Naive thymus-derived CD4-positive, alpha-beta T cell (primary cell): ENCODE measurements around the gene JMJD7. TPM values are rescaled to one million over a fixed set of nuclear protein-coding genes. Genes with fewer than 3 reads are reported as not detected.

ENCODE experiments used
- ATAC-seq: fragments of 150-1000 bp; cut with Tn5 transposase; 2 replicates; pipeline ENCODE4 v1.10.0; 2021; ENCODE audit warnings: mild to moderate bottlenecking, moderate library complexity
- CTCF ChIA-PET: fragments of 350-600 bp; sonication (Branson Sonifier 250); formaldehyde crosslinking; loops from one replicate; lab custom pipeline; 2021; ENCODE audit warnings: antibody characterized with exemption; lab: Charles Lee
- POLR2A ChIA-PET: fragments of 350-600 bp; sonication (Branson Sonifier 250); formaldehyde crosslinking; loops from one replicate; lab custom pipeline; 2021; ENCODE audit warnings: antibody characterized with exemption, inconsistent platforms; lab: Charles Lee
- DNase-seq, 9 donors: peaks; one replicate each; pipeline versions ENCODE4 v3.0.0 to v3.0.0-alpha.2; 2020 to 2022; ENCODE audit warnings: mixed read lengths in 1 of 9
- H3K27ac ChIP-seq: one replicate; pipeline ENCODE4 v1.7.0; 2013; ENCODE audit warnings: mild to moderate bottlenecking, low read depth, low read length, moderate library complexity
- H3K27me3 ChIP-seq, 2 donors: one replicate each; pipeline ENCODE4 v1.7.0; 2013; ENCODE audit warnings: low read length in 2 of 2, mild to moderate bottlenecking in 2 of 2, moderate library complexity in 2 of 2; ENCODE audit not compliant: control insufficient read depth in 2 of 2, insufficient read depth in 2 of 2
- H3K36me3 ChIP-seq, 3 experiments: 1 replicate in 2 of 3; 2 replicates in 1 of 3; pipeline ENCODE4 v1.7.0; 2013; ENCODE audit warnings: low read length in 3 of 3, mild to moderate bottlenecking in 3 of 3, moderate library complexity in 1 of 3; ENCODE audit not compliant: insufficient read depth in 3 of 3, control insufficient read depth in 2 of 3
- H3K4me1 ChIP-seq, 2 donors: one replicate each; pipeline ENCODE4 v1.7.0; 2013; ENCODE audit warnings: low read length in 2 of 2, mild to moderate bottlenecking in 2 of 2, moderate library complexity in 1 of 2; ENCODE audit not compliant: control insufficient read depth in 2 of 2, insufficient read depth in 2 of 2
- H3K4me3 ChIP-seq: 2 replicates; pipeline ENCODE4 v1.7.0; 2013; ENCODE audit warnings: mild to moderate bottlenecking, low read length
- H3K9me3 ChIP-seq, 3 experiments: 1 replicate in 2 of 3; 2 replicates in 1 of 3; pipeline ENCODE4 v1.7.0; 2013; ENCODE audit warnings: low read length in 3 of 3; ENCODE audit not compliant: control insufficient read depth in 2 of 3
- H3K27ac Mint-ChIP-seq, 9 donors: one replicate each; pipeline ENCODE4 v1.8.0; 2020 to 2022; ENCODE audit warnings: mixed read lengths in 9 of 9, mild to moderate bottlenecking in 8 of 9, moderate library complexity in 5 of 9, inconsistent platforms in 2 of 9
- H3K27me3 Mint-ChIP-seq, 5 donors: one replicate each; pipeline ENCODE4 v1.8.0; 2021 to 2022; ENCODE audit warnings: mixed read lengths in 5 of 5, mild to moderate bottlenecking in 1 of 5
- H3K36me3 Mint-ChIP-seq, 5 donors: one replicate each; pipeline ENCODE4 v1.8.0; 2020 to 2022; ENCODE audit warnings: mixed read lengths in 5 of 5, mild to moderate bottlenecking in 3 of 5, inconsistent platforms in 1 of 5
- H3K4me1 Mint-ChIP-seq, 7 donors: one replicate each; pipeline ENCODE4 v1.8.0; 2020 to 2022; ENCODE audit warnings: mixed read lengths in 7 of 7, mild to moderate bottlenecking in 3 of 7, inconsistent platforms in 1 of 7
- H3K4me3 Mint-ChIP-seq, 10 donors: one replicate each; pipeline ENCODE4 v1.8.0; 2020 to 2022; ENCODE audit warnings: mild to moderate bottlenecking in 10 of 10, mixed read lengths in 10 of 10, moderate library complexity in 6 of 10, inconsistent platforms in 2 of 10
- H3K9me3 Mint-ChIP-seq, 11 donors: one replicate each; pipeline ENCODE4 v1.8.0; 2020 to 2022; ENCODE audit warnings: mixed read lengths in 11 of 11, mild to moderate bottlenecking in 4 of 11, inconsistent platforms in 1 of 11, moderate library complexity in 1 of 11
- intact Hi-C, 2 donors: fragments of 100-400 bp; cut with micrococcal nuclease; formaldehyde crosslinking; loops; one replicate each; pipeline ENCODE4 v1.15.1; 2023
- polyA plus RNA-seq, 2 donors: library from polyadenylated mRNA; unstranded; fragments of 300-500 nt; fragmentation: Illumina TruSeq; gene quantifications; one replicate each; pipeline ENCODE4 v1.2.3, GENCODE V29; 2021
- total RNA-seq, 6 experiments: library from RNA in 5 of 6; stranded (reverse) in 5 of 6; gene quantifications; 1 replicate in 5 of 6; 2 replicates in 1 of 6; pipeline ENCODE4 v1.2.3 and lab custom pipeline; 2021 to 2026

JMJD7 gene
- total and polyA plus RNA-seq, 7 experiments from 2014 or later, result 22.4 to 83.7 (median 36.4) TPM

- Histone ChIP-seq H3K27ac (no peak overlapping the region), H3K4me1 (peaks cover 0 to 3% of the 10 kb centered on the region in 2 donors), H3K9me3 (no peaks in the 10 kb centered on the region), H3K36me3 (peaks cover 0 to 37% (median 0%) of the 10 kb centered on the region in 3 experiments), H3K4me3 (no peak overlapping the region), H3K27me3 (no peaks in the 10 kb centered on the region)
- ATAC-seq (no peak), DNase-seq (no peak)
- ChIA-PET POLR2A (interaction anchor here (0.7 to 2.8 kb wide), 3 partner anchors 10 to 786 kb away, joined by 3 to 11 read pairs (median 4); partner anchors contain the start of gene MAPKBP1), CTCF (interaction anchor here (0.5 to 5.8 kb wide), 25 partner anchors 10 to 1359 kb away, joined by 3 to 180 read pairs (median 5); partner anchors contain the start of genes MAPKBP1 and SPTBN5)
- Mint-ChIP-seq H3K27me3 (no peaks in the 10 kb centered on the region), H3K36me3 (peaks cover 0 to 26% (median 7%) of the 10 kb centered on the region in 5 donors), H3K27ac (peak overlapping the region in 1 of 9 donors; percentile 58), H3K9me3 (no peaks in the 10 kb centered on the region), H3K4me3 (peak overlapping the region in 1 of 10 donors; percentile 37), H3K4me1 (peaks cover 8 to 28% (median 13%) of the 10 kb centered on the region in 7 donors)
- intact Hi-C loops, result loop anchor here (1.0 kb wide), 8 partner anchors 37 to 346 kb away; partner anchors contain the start of gene MAPKBP1 (in 1 of the 2)
Measured at GRCh38 chr15:41810651-41811431, 17.1 kb upstream of the JMJD7 start.

- peak; percentile 95 for ATAC-seq
- H3K27ac Mint-ChIP-seq, result peak overlapping the region in 1 of 9 donors; percentile 58
Measured at GRCh38 chr15:41811432-41812195, 16.3 kb upstream of the JMJD7 start.

GRCh38 chr15:41812820-41813375, 15.0 kb upstream of the JMJD7 start:
- Histone ChIP-seq H3K27ac (no peak overlapping the region), H3K9me3 (no peaks in the 10 kb centered on the region), H3K27me3 (no peaks in the 10 kb centered on the region), H3K36me3 (peaks cover 0 to 54% (median 0%) of the 10 kb centered on the region in 3 experiments), H3K4me3 (no peak overlapping the region), H3K4me1 (peaks cover 0 to 3% of the 10 kb centered on the region in 2 donors)
- intact Hi-C loops, result no loop called here
- Mint-ChIP-seq H3K4me3 (no peak overlapping the region), H3K36me3 (peaks cover 0 to 42% (median 11%) of the 10 kb centered on the region in 5 donors), H3K27me3 (no peaks in the 10 kb centered on the region), H3K27ac (no peak overlapping the region), H3K9me3 (no peaks in the 10 kb centered on the region), H3K4me1 (peaks cover 8 to 24% (median 12%) of the 10 kb centered on the region in 7 donors)
- ATAC-seq, result no peak
- POLR2A ChIA-PET, result interaction anchor here (1.4 to 1.7 kb wide), 2 partner anchors 39 kb away, joined by 7 to 13 read pairs; partner anchors contain the start of gene MAPKBP1
- no peak for DNase-seq
- CTCF ChIA-PET, result interaction anchor here (0.5 to 5.8 kb wide), 10 partner anchors 26 to 209 kb away, joined by 3 to 180 read pairs (median 3); partner anchors contain the start of genes MAPKBP1 and PLA2G4B

More at GRCh38 chr15:41811432-41812195, 16.3 kb upstream of the JMJD7 start:
- H3K9me3 Mint-ChIP-seq, result no peaks in the 10 kb centered on the region
- peak overlapping the region in 1 of 10 donors; percentile 30 for H3K4me3 Mint-ChIP-seq
- peak; percentile 58 to 77 (median 72) for DNase-seq
- peaks cover 8 to 28% (median 12%) of the 10 kb centered on the region in 7 donors for H3K4me1 Mint-ChIP-seq
- H3K4me1 ChIP-seq, result peaks cover 0 to 3% of the 10 kb centered on the region in 2 donors
- ChIA-PET POLR2A (interaction anchor here (0.6 to 2.8 kb wide), 4 partner anchors 10 to 84 kb away, joined by 3 to 11 read pairs (median 5); partner anchors contain the start of gene MAPKBP1), CTCF (interaction anchor here (0.6 to 5.8 kb wide), 21 partner anchors 9 to 254 kb away, joined by 3 to 180 read pairs (median 5); partner anchors contain the start of genes MAPKBP1 and SPTBN5)
- intact Hi-C loops, result loop anchor here (1.0 kb wide), 8 partner anchors 37 to 346 kb away; partner anchors contain the start of gene MAPKBP1 (in 1 of the 2)
- no peaks in the 10 kb centered on the region for H3K27me3 ChIP-seq
- no peaks in the 10 kb centered on the region for H3K27me3 Mint-ChIP-seq
- H3K9me3 ChIP-seq, result no peaks in the 10 kb centered on the region
- H3K36me3 ChIP-seq, result peaks cover 0 to 41% (median 0%) of the 10 kb centered on the region in 3 experiments
- H3K4me3 ChIP-seq, result no peak overlapping the region
- no peak overlapping the region for H3K27ac ChIP-seq
- peaks cover 0 to 32% (median 11%) of the 10 kb centered on the region in 5 donors for H3K36me3 Mint-ChIP-seq

GRCh38 chr15:41813426-41813825, 14.5 kb upstream of the JMJD7 start:
- no peak for DNase-seq
- H3K36me3 Mint-ChIP-seq, result peaks cover 0 to 42% (median 11%) of the 10 kb centered on the region in 5 donors
- peaks cover 8 to 24% (median 12%) of the 10 kb centered on the region in 7 donors for H3K4me1 Mint-ChIP-seq
- no peak overlapping the region for H3K4me3 ChIP-seq
- H3K9me3 ChIP-seq, result no peaks in the 10 kb centered on the region
- no peaks in the 10 kb centered on the region for H3K9me3 Mint-ChIP-seq
- intact Hi-C loops, result no loop called here
- POLR2A ChIA-PET, result interaction anchor here (1.7 kb wide), 1 partner anchor 40 kb away, joined by 13 read pairs; the partner anchor contains the start of gene MAPKBP1
- ATAC-seq, result no peak
- no peaks in the 10 kb centered on the region for H3K27me3 Mint-ChIP-seq
- no peak overlapping the region for H3K4me3 Mint-ChIP-seq
- peaks cover 0 to 3% of the 10 kb centered on the region in 2 donors for H3K4me1 ChIP-seq
- no peak overlapping the region for H3K27ac Mint-ChIP-seq
- H3K27ac ChIP-seq, result no peak overlapping the region
- CTCF ChIA-PET, result interaction anchor here (0.5 to 5.8 kb wide), 9 partner anchors 25 to 210 kb away, joined by 3 to 180 read pairs (median 3); partner anchors contain the start of genes MAPKBP1 and PLA2G4B
- H3K27me3 ChIP-seq, result no peaks in the 10 kb centered on the region
- H3K36me3 ChIP-seq, result peaks cover 0 to 59% (median 0%) of the 10 kb centered on the region in 3 experiments

- peaks cover 7 to 24% (median 12%) of the 10 kb centered on the region in 7 donors for H3K4me1 Mint-ChIP-seq
- H3K36me3 ChIP-seq, result peaks cover 0 to 70% (median 0%) of the 10 kb centered on the region in 3 experiments
- POLR2A ChIA-PET, result interaction anchor here (1.7 kb wide), 1 partner anchor 41 kb away, joined by 13 read pairs; the partner anchor contains the start of gene MAPKBP1
Measured at GRCh38 chr15:41814534-41814933, 13.4 kb upstream of the JMJD7 start.

More at GRCh38 chr15:41814534-41814933, 13.4 kb upstream of the JMJD7 start:
- no peak overlapping the region for H3K4me3 ChIP-seq
- peaks cover 0 to 50% (median 12%) of the 10 kb centered on the region in 5 donors for H3K36me3 Mint-ChIP-seq
- intact Hi-C loops, result no loop called here
- no peaks in the 10 kb centered on the region for H3K9me3 ChIP-seq
- H3K27ac Mint-ChIP-seq, result no peak overlapping the region
- H3K27me3 Mint-ChIP-seq, result no peaks in the 10 kb centered on the region
- no peaks in the 10 kb centered on the region for H3K9me3 Mint-ChIP-seq
- H3K4me1 ChIP-seq, result peaks cover 0 to 3% of the 10 kb centered on the region in 2 donors
- H3K27me3 ChIP-seq, result no peaks in the 10 kb centered on the region
- CTCF ChIA-PET, result no interaction called here
- H3K27ac ChIP-seq, result no peak overlapping the region
- H3K4me3 Mint-ChIP-seq, result no peak overlapping the region
- no peak for ATAC-seq
- no peak for DNase-seq
